PC-9 (cell line): ENCODE measurements around the gene SLC6A5. TPM values are rescaled to one million over a fixed set of nuclear protein-coding genes. Genes with fewer than 3 reads are reported as not detected.

Experiments used
- BruUV-seq: library from RNA; stranded (reverse); fragments of 400-500 nt; replicated peaks from 2 replicates; lab custom pipeline; 2021; lab: Mats Ljungman, UMichigan
- CTCF ChIA-PET: fragments of 300-600 bp; sonication (Branson Sonifier 250); formaldehyde crosslinking; loops from one replicate; lab custom pipeline; 2022; ENCODE audit warnings: antibody characterized with exemption; lab: Charles Lee
- POLR2A ChIA-PET: fragments of 300-600 bp; sonication (Branson Sonifier 250); formaldehyde crosslinking; loops from one replicate; lab custom pipeline; 2022; ENCODE audit warnings: antibody characterized with exemption; ENCODE audit not compliant: unreplicated experiment; lab: Charles Lee
- DNase-seq, 2 experiments: peaks; one replicate each; pipeline versions ENCODE4 v3.0.0 to v3.0.0-alpha.2; 2015 to 2022; ENCODE audit warnings: mixed read lengths in 1 of 2
- H2AFZ ChIP-seq: fragments of 200-600 bp; sonication (generic); 2 replicates; pipeline ENCODE4 v1.8.1; 2017; ENCODE audit warnings: antibody characterized with exemption
- H3F3A ChIP-seq: fragments of 200-600 bp; sonication (generic); 2 replicates; pipeline ENCODE4 v1.8.1; 2017; ENCODE audit warnings: antibody characterized with exemption, mild to moderate bottlenecking, low read depth; ENCODE audit not compliant: insufficient read depth
- H3K27ac ChIP-seq: fragments of 200-600 bp; sonication (generic); 2 replicates; pipeline ENCODE4 v1.6.1; 2016; ENCODE audit warnings: mixed run types
- H3K27me3 ChIP-seq: fragments of 200-600 bp; sonication (generic); 2 replicates; pipeline ENCODE4 v1.6.1; 2016; ENCODE audit warnings: low read depth, mixed run types; ENCODE audit not compliant: insufficient read depth
- H3K36me3 ChIP-seq: fragments of 200-600 bp; sonication (generic); 2 replicates; pipeline ENCODE4 v1.6.1; 2016; ENCODE audit warnings: low read depth, mixed run types
- H3K4me1 ChIP-seq: fragments of 200-600 bp; sonication (generic); replicated peaks from 2 replicates; pipeline ENCODE4 v1.6.1; 2016; ENCODE audit warnings: mixed run types; ENCODE audit not compliant: insufficient read depth
- H3K4me2 ChIP-seq: fragments of 200-600 bp; sonication (generic); 2 replicates; pipeline ENCODE4 v1.6.1; 2017; ENCODE audit warnings: mixed run types
- H3K4me3 ChIP-seq: fragments of 200-600 bp; sonication (generic); 2 replicates; pipeline ENCODE4 v1.6.1; 2016; ENCODE audit warnings: mixed run types
- H3K79me2 ChIP-seq: fragments of 200-600 bp; sonication (generic); 2 replicates; pipeline ENCODE4 v1.6.1; 2017; ENCODE audit warnings: low read depth, mixed run types
- H3K9me2 ChIP-seq: fragments of 200-600 bp; sonication (generic); 2 replicates; pipeline ENCODE4 v1.8.1; 2017; ENCODE audit warnings: mild to moderate bottlenecking; ENCODE audit not compliant: insufficient read depth
- H3K9me3 ChIP-seq: fragments of 200-600 bp; sonication (generic); 2 replicates; pipeline ENCODE4 v1.8.1; 2016; ENCODE audit warnings: low read depth; ENCODE audit not compliant: insufficient read depth
- H4K20me1 ChIP-seq: fragments of 200-600 bp; sonication (generic); 2 replicates; pipeline ENCODE4 v1.8.1; 2017; ENCODE audit not compliant: insufficient read depth
- CTCF ChIP-seq: fragments of 200-600 bp; sonication (generic); conservative IDR thresholded peaks from 2 replicates; pipeline ENCODE4 v1.6.1; 2017; ENCODE audit warnings: mixed run types, antibody characterized with exemption, mild to moderate bottlenecking, moderate library complexity
- EZH2 ChIP-seq: fragments of 200-600 bp; sonication (generic); IDR thresholded peaks from 2 replicates; pipeline ENCODE4 v1.8.0; 2017; ENCODE audit warnings: antibody characterized with exemption, low read depth
- intact Hi-C: fragments of 100-400 bp; cut with micrococcal nuclease; formaldehyde crosslinking; loops from one replicate; pipeline ENCODE4 v1.10.0; 2022; ENCODE audit not compliant: unreplicated experiment
- total RNA-seq: library from RNA; stranded (reverse); gene quantifications from 2 replicates; pipeline ENCODE4 v1.2.3, GENCODE V29; 2021

The SLC6A5 gene
- total RNA-seq, 1 experiment from 2014 or later: not detected

- ChIA-PET POLR2A (no interaction called here), CTCF (no interaction called here)
- H3K4me1 ChIP-seq: no peaks in the 10 kb centered on the region
- H3K4me3 ChIP-seq: no peak overlapping the region
- TF ChIP-seq CTCF: no peak
- no peak for TF ChIP-seq EZH2
- no peaks in the 10 kb centered on the region for H3K79me2 ChIP-seq
- no peak overlapping the region for H3K27ac ChIP-seq
- H3K9me2 ChIP-seq: no peaks in the 10 kb centered on the region
- intact Hi-C loops: no loop called here
- peaks cover 31% of the 10 kb centered on the region for H3K27me3 ChIP-seq
- no peaks in the 10 kb centered on the region for H4K20me1 ChIP-seq
- no peak overlapping the region for H2AFZ ChIP-seq
- H3F3A ChIP-seq: no peaks in the 10 kb centered on the region
- no peak for DNase-seq
- BruUV-seq: no TSS peak
- H3K9me3 ChIP-seq: no peaks in the 10 kb centered on the region
- H3K4me2 ChIP-seq: no peak overlapping the region
- no peaks in the 10 kb centered on the region for H3K36me3 ChIP-seq
These were observed 15.2 kb upstream of the SLC6A5 start for GRCh38 chr11:20584093-20584774.

- H3K9me3 ChIP-seq: no peaks in the 10 kb centered on the region
- no peaks in the 10 kb centered on the region for H3K4me1 ChIP-seq
- H3K36me3 ChIP-seq: no peaks in the 10 kb centered on the region
- TF ChIP-seq EZH2 (no peak), CTCF (no peak)
- no peak overlapping the region for H2AFZ ChIP-seq
- POLR2A ChIA-PET: no interaction called here
- peaks cover 47% of the 10 kb centered on the region for H3K27me3 ChIP-seq
- no peaks in the 10 kb centered on the region for H3K9me2 ChIP-seq
- H3K4me2 ChIP-seq: no peak overlapping the region
- no peaks in the 10 kb centered on the region for H4K20me1 ChIP-seq
- no peak overlapping the region for H3K27ac ChIP-seq
- intact Hi-C loops: no loop called here
- CTCF ChIA-PET: no interaction called here
- no peak for DNase-seq
- H3K4me3 ChIP-seq: no peak overlapping the region
- BruUV-seq: no TSS peak
- no peaks in the 10 kb centered on the region for H3F3A ChIP-seq
- no peaks in the 10 kb centered on the region for H3K79me2 ChIP-seq
These were observed 9.6 kb upstream of the SLC6A5 start for GRCh38 chr11:20589796-20590195.

GRCh38 chr11:20590381-20590780 is 9.0 kb upstream of the SLC6A5 start:
- Histone ChIP-seq H3K79me2 (no peaks in the 10 kb centered on the region), H4K20me1 (no peaks in the 10 kb centered on the region), H3K27me3 (peaks cover 52% of the 10 kb centered on the region), H3F3A (no peaks in the 10 kb centered on the region), H3K4me2 (no peak overlapping the region), H3K9me3 (no peaks in the 10 kb centered on the region), H2AFZ (no peak overlapping the region), H3K27ac (no peak overlapping the region), H3K36me3 (no peaks in the 10 kb centered on the region), H3K4me3 (no peak overlapping the region), H3K9me2 (no peaks in the 10 kb centered on the region), H3K4me1 (no peaks in the 10 kb centered on the region)
- no peak for TF ChIP-seq CTCF
- intact Hi-C loops: no loop called here
- no peak for DNase-seq
- ChIA-PET POLR2A (no interaction called here), CTCF (no interaction called here)
- no TSS peak for BruUV-seq
